Sigmoid colon (tissue), 4 donors: ENCODE measurements around the gene FAM118B.

ENCODE experiments used
- CTCF ChIP-seq, 4 experiments: fragments of 450-650 bp in 3 of 4; fragments of 200-600 bp in 1 of 4; IDR thresholded peaks; one replicate each; pipeline ENCODE4 v1.5.1; 2016 to 2019; ENCODE audit warnings: antibody characterized with exemption in 4 of 4, mild to moderate bottlenecking in 3 of 4, moderate library complexity in 2 of 4
- EP300 ChIP-seq, 4 donors: sonication (generic); formaldehyde crosslinking; IDR thresholded peaks; one replicate each; pipeline ENCODE4 v1.6.1; 2017; ENCODE audit warnings: antibody characterized with exemption in 4 of 4

- TF ChIP-seq EP300 (IDR thresholded peaks at IDR 0.05), result no peak
- TF ChIP-seq CTCF (IDR thresholded peaks at IDR 0.05), result no peak
Observed at GRCh38 chr11:126186025-126186698, 25.4 kb upstream of the FAM118B start.
